Activated CD4-positive, alpha-beta T cell treated with anti-CD3 and anti-CD28 coated beads for 36 hours (primary cell): Measurements from ENCODE around the gene S1PR3. TPM values are rescaled to one million over a fixed set of nuclear protein-coding genes. Genes with fewer than 3 reads are reported as not detected.

Source experiments
- ATAC-seq: fragments of 200-7000 bp; cut with Tn5 transposase; one replicate; pipeline ENCODE4 v1.10.0; 2021; ENCODE audit warnings: mild to moderate bottlenecking, moderate library complexity
- CTCF ChIA-PET: fragments of 350-600 bp; sonication (Branson Sonifier 250); formaldehyde crosslinking; loops from one replicate; lab custom pipeline; 2021; ENCODE audit warnings: antibody characterized with exemption; lab: Charles Lee
- POLR2A ChIA-PET: fragments of 350-600 bp; sonication (Branson Sonifier 250); formaldehyde crosslinking; loops from one replicate; lab custom pipeline; 2021; ENCODE audit warnings: antibody characterized with exemption, inconsistent platforms; lab: Charles Lee
- DNase-seq: peaks from one replicate; pipeline ENCODE4 v3.0.0-alpha.2; 2020
- H3K27ac Mint-ChIP-seq: one replicate; pipeline ENCODE4 v1.8.0; 2021; ENCODE audit warnings: mixed read lengths
- H3K27me3 Mint-ChIP-seq: one replicate; pipeline ENCODE4 v1.8.0; 2021; ENCODE audit warnings: mixed read lengths
- H3K36me3 Mint-ChIP-seq: one replicate; pipeline ENCODE4 v1.8.0; 2021; ENCODE audit warnings: low read depth, mixed read lengths
- H3K4me1 Mint-ChIP-seq: one replicate; pipeline ENCODE4 v1.8.0; 2021; ENCODE audit warnings: mixed read lengths
- H3K4me3 Mint-ChIP-seq: one replicate; pipeline ENCODE4 v1.8.0; 2021; ENCODE audit warnings: mild to moderate bottlenecking, moderate library complexity, mixed read lengths
- H3K9me3 Mint-ChIP-seq: one replicate; pipeline ENCODE4 v1.8.0; 2021; ENCODE audit warnings: low read depth, mixed read lengths
- intact Hi-C, 2 experiments: fragments of 100-400 bp; cut with DNase I in 1 of 2; cut with micrococcal nuclease in 1 of 2; formaldehyde crosslinking; loops; one replicate each; pipeline versions ENCODE4 v1.14.2 to v1.15.1; 2022 to 2024; cut with DNase I, micrococcal nuclease
- total RNA-seq, 2 experiments: library from RNA; stranded (reverse); gene quantifications; one replicate each; pipeline ENCODE4 v1.2.3, GENCODE V29; 2021

The S1PR3 gene
- total RNA-seq, 2 experiments from 2014 or later, result 0.56 to 1.2 TPM

GRCh38 chr9:89012294-89013042 lies 21.2 kb downstream of the S1PR3 start:
- Mint-ChIP-seq H3K27ac (no peak overlapping the region), H3K27me3 (peaks cover 5% of the 10 kb centered on the region), H3K4me1 (no peaks in the 10 kb centered on the region), H3K9me3 (no peaks in the 10 kb centered on the region), H3K36me3 (no peaks in the 10 kb centered on the region), H3K4me3 (no peak overlapping the region)
- ChIA-PET CTCF (interaction anchor here (1.0 kb wide), 1 partner anchor 268 kb away, joined by 3 read pairs; no protein-coding TSS in a partner anchor), POLR2A (no interaction called here)
- no peak for ATAC-seq
- DNase-seq, result no peak
- intact Hi-C loops, result no loop called here

GRCh38 chr9:89013660-89014059 lies 22.4 kb downstream of the S1PR3 start:
- intact Hi-C loops, result no loop called here
- H3K4me3 Mint-ChIP-seq, result no peak overlapping the region
- DNase-seq (no peak), ATAC-seq (no peak)
- ChIA-PET CTCF (no interaction called here), POLR2A (no interaction called here)
- H3K9me3 Mint-ChIP-seq, result no peaks in the 10 kb centered on the region
- no peaks in the 10 kb centered on the region for H3K4me1 Mint-ChIP-seq
- H3K36me3 Mint-ChIP-seq, result no peaks in the 10 kb centered on the region
- no peak overlapping the region for H3K27ac Mint-ChIP-seq
- H3K27me3 Mint-ChIP-seq, result peaks cover 5% of the 10 kb centered on the region

- Mint-ChIP-seq H3K36me3 (no peaks in the 10 kb centered on the region), H3K4me3 (no peak overlapping the region), H3K9me3 (no peaks in the 10 kb centered on the region), H3K27ac (no peak overlapping the region), H3K27me3 (peaks cover 5% of the 10 kb centered on the region), H3K4me1 (no peaks in the 10 kb centered on the region)
- POLR2A ChIA-PET, result no interaction called here
- DNase-seq (no peak), ATAC-seq (no peak)
- CTCF ChIA-PET, result no interaction called here
- intact Hi-C loops, result no loop called here
Measured at GRCh38 chr9:89014153-89014552, 22.9 kb downstream of the S1PR3 start.

- ChIA-PET POLR2A (no interaction called here), CTCF (interaction anchor here (0.7 to 1.0 kb wide), 2 partner anchors 286 to 849 kb away, joined by 3 read pairs; no protein-coding TSS in a partner anchor)
- Mint-ChIP-seq H3K36me3 (no peaks in the 10 kb centered on the region), H3K4me3 (no peak overlapping the region), H3K27ac (no peak overlapping the region), H3K4me1 (no peaks in the 10 kb centered on the region), H3K9me3 (no peaks in the 10 kb centered on the region), H3K27me3 (peaks cover 5% of the 10 kb centered on the region)
- intact Hi-C loops, result no loop called here
- DNase-seq (no peak), ATAC-seq (no peak)
Measured at GRCh38 chr9:89015336-89015735, 24.1 kb downstream of the S1PR3 start.

- ATAC-seq (no peak), DNase-seq (no peak)
- intact Hi-C loops, result no loop called here
- no peaks in the 10 kb centered on the region for H3K36me3 Mint-ChIP-seq
- H3K4me3 Mint-ChIP-seq, result no peak overlapping the region
- H3K9me3 Mint-ChIP-seq, result no peaks in the 10 kb centered on the region
- no peak overlapping the region for H3K27ac Mint-ChIP-seq
- ChIA-PET POLR2A (no interaction called here), CTCF (no interaction called here)
- no peaks in the 10 kb centered on the region for H3K4me1 Mint-ChIP-seq
- no peaks in the 10 kb centered on the region for H3K27me3 Mint-ChIP-seq
Measured at GRCh38 chr9:89020754-89021153, 29.5 kb downstream of the S1PR3 start.

GRCh38 chr9:89021154-89021803 lies 30.0 kb downstream of the S1PR3 start:
- H3K4me3 Mint-ChIP-seq, result no peak overlapping the region
- intact Hi-C loops, result no loop called here
- DNase-seq (no peak), ATAC-seq (no peak)
- H3K36me3 Mint-ChIP-seq, result no peaks in the 10 kb centered on the region
- CTCF ChIA-PET, result no interaction called here
- POLR2A ChIA-PET, result no interaction called here
- no peaks in the 10 kb centered on the region for H3K4me1 Mint-ChIP-seq
- H3K27ac Mint-ChIP-seq, result no peak overlapping the region
- no peaks in the 10 kb centered on the region for H3K27me3 Mint-ChIP-seq
- H3K9me3 Mint-ChIP-seq, result no peaks in the 10 kb centered on the region

- POLR2A ChIA-PET, result interaction anchor here (0.6 kb wide), 1 partner anchor 510 kb away, joined by 4 read pairs; no protein-coding TSS in a partner anchor
- Mint-ChIP-seq H3K4me1 (no peaks in the 10 kb centered on the region), H3K36me3 (no peaks in the 10 kb centered on the region), H3K27me3 (no peaks in the 10 kb centered on the region), H3K9me3 (no peaks in the 10 kb centered on the region), H3K4me3 (no peak overlapping the region), H3K27ac (no peak overlapping the region)
- DNase-seq (no peak), ATAC-seq (no peak)
- CTCF ChIA-PET, result interaction anchor here (0.6 kb wide), 1 partner anchor 313 kb away, joined by 3 read pairs; no protein-coding TSS in a partner anchor
- intact Hi-C loops, result no loop called here
Measured at GRCh38 chr9:89022001-89022759, 30.9 kb downstream of the S1PR3 start.

- POLR2A ChIA-PET, result interaction anchor here (0.6 kb wide), 1 partner anchor 511 kb away, joined by 4 read pairs; no protein-coding TSS in a partner anchor
- intact Hi-C loops, result no loop called here
Measured at GRCh38 chr9:89022902-89023301, 31.6 kb downstream of the S1PR3 start.

GRCh38 chr9:89023740-89024139 lies 32.5 kb downstream of the S1PR3 start:
- H3K36me3 Mint-ChIP-seq, result no peaks in the 10 kb centered on the region
- POLR2A ChIA-PET, result no interaction called here
- CTCF ChIA-PET, result no interaction called here

More at GRCh38 chr9:89022902-89023301, 31.6 kb downstream of the S1PR3 start:
- Mint-ChIP-seq H3K27me3 (peaks cover 3% of the 10 kb centered on the region), H3K36me3 (no peaks in the 10 kb centered on the region), H3K4me3 (no peak overlapping the region), H3K27ac (no peak overlapping the region), H3K9me3 (no peaks in the 10 kb centered on the region), H3K4me1 (no peaks in the 10 kb centered on the region)
- DNase-seq, result no peak
- ATAC-seq, result no peak
- CTCF ChIA-PET, result no interaction called here

GRCh38 chr9:89024727-89025126 lies 33.5 kb downstream of the S1PR3 start:
- Mint-ChIP-seq H3K27ac (no peak overlapping the region), H3K4me3 (no peak overlapping the region), H3K9me3 (peaks cover 4% of the 10 kb centered on the region), H3K4me1 (no peaks in the 10 kb centered on the region), H3K36me3 (no peaks in the 10 kb centered on the region), H3K27me3 (peaks cover 8% of the 10 kb centered on the region)
- intact Hi-C loops, result no loop called here
- ChIA-PET CTCF (no interaction called here), POLR2A (no interaction called here)
- ATAC-seq (no peak), DNase-seq (no peak)

More at GRCh38 chr9:89023740-89024139, 32.5 kb downstream of the S1PR3 start:
- H3K27ac Mint-ChIP-seq, result no peak overlapping the region
- intact Hi-C loops, result no loop called here
- ATAC-seq (no peak), DNase-seq (no peak)
- no peak overlapping the region for H3K4me3 Mint-ChIP-seq
- H3K27me3 Mint-ChIP-seq, result peaks cover 5% of the 10 kb centered on the region
- H3K9me3 Mint-ChIP-seq, result no peaks in the 10 kb centered on the region
- no peaks in the 10 kb centered on the region for H3K4me1 Mint-ChIP-seq

- POLR2A ChIA-PET, result interaction anchor here (0.7 kb wide), 1 partner anchor 278 kb away, joined by 6 read pairs; no protein-coding TSS in a partner anchor
- no peaks in the 10 kb centered on the region for H3K36me3 Mint-ChIP-seq
- H3K9me3 Mint-ChIP-seq, result peaks cover 8% of the 10 kb centered on the region
- CTCF ChIA-PET, result no interaction called here
- no peak overlapping the region for H3K27ac Mint-ChIP-seq
- H3K27me3 Mint-ChIP-seq, result peaks cover 11% of the 10 kb centered on the region
- no peak for DNase-seq
- no peak for ATAC-seq
- no peak overlapping the region for H3K4me3 Mint-ChIP-seq
- no peaks in the 10 kb centered on the region for H3K4me1 Mint-ChIP-seq
- intact Hi-C loops, result no loop called here
Measured at GRCh38 chr9:89025553-89025952, 34.3 kb downstream of the S1PR3 start.
